Measurements from ENCODE around the gene SLC34A1. TPM values are rescaled to one million over a fixed set of nuclear protein-coding genes. Genes with fewer than 3 reads are reported as not detected.

The SLC34A1 gene
- total RNA-seq, 1 experiment from 2014 or later = 1.5 TPM

- DNase-seq (ENCODE audit: low read depth) = peak; percentile 93
- in situ Hi-C loops (cut with HindIII; ENCODE audit: low pct_unique_long_range_greater_than_20kb, low sequenced_read_pairs) = no loop called here
Measured at GRCh38 chr5:177378884-177379883, 5.0 kb upstream of the SLC34A1 start.

DNA sequence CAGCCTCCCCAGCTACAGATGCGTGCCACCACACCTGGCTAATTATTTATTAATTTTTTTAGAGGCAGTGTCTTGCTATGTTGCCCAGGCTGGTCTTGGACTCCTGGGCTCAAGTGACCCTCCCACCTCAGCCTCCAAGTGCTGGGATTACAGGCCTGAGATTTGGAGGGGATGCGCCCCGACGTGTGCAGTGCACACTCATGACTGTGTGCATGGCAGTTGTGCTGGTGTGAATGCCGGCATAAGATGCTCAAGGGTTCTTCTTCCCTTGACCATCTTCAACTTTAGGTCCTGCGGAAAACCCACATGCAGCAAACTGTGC, 3.5 kb upstream of the SLC34A1 start:
- DNase-seq (ENCODE audit: low read depth) = no peak
- in situ Hi-C loops (cut with HindIII; ENCODE audit: low pct_unique_long_range_greater_than_20kb, low sequenced_read_pairs) = no loop called here

- no peak for DNase-seq (ENCODE audit: low read depth)
- in situ Hi-C loops (cut with HindIII; ENCODE audit: low pct_unique_long_range_greater_than_20kb, low sequenced_read_pairs) = no loop called here
Measured at GRCh38 chr5:177382423-177383029, 1.7 kb upstream of the SLC34A1 start.

GRCh38 chr5:177383181-177383580, 1.1 kb upstream of the SLC34A1 start:
- in situ Hi-C loops (cut with HindIII; ENCODE audit: low pct_unique_long_range_greater_than_20kb, low sequenced_read_pairs) = no loop called here
- no peak for DNase-seq (ENCODE audit: low read depth)

DNA sequence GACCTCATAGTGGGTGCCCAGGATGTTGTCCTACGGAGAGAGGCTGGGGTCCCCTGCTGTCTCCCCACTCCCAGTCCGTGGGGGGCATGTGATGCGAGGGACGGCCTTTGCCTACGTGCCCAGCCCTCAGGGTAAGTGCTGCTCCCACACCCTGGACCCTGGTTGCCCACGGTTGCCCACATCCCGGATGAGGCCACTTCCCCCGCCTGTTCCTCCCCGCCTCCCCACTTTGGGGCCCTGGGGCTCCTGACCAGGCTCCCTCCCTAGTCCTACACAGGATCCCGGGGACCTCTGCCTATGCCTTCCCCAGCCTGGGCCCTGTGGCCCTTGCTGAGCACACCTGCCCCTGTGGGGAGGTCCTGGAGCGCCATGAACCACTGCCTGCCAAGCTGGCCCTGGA, 1.5 kb downstream of the SLC34A1 start:
- in situ Hi-C loops (cut with HindIII; ENCODE audit: low pct_unique_long_range_greater_than_20kb, low sequenced_read_pairs) = no loop called here
- no peak for DNase-seq (ENCODE audit: low read depth)

DNA sequence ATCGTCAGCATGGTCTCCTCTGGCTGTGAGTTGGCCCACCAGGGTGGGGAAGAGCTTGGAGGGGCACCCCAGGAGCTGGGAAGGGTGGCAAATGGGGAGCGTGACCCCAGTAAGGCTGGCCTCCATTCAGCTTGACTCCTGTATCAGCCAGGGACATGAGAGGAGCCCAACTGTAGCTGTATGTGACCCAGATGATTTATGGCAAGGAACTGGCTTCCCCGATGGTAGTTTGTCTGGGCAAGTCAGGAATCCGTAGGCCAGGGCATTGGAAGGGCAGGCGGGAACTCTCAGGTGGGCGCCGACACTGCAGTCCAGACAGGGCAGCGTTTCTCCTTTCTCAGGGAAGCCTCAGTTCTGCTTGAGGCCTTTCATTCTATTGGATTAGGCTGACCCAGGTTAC, 2.3 kb downstream of the SLC34A1 start:
- in situ Hi-C loops (cut with HindIII; ENCODE audit: low pct_unique_long_range_greater_than_20kb, low sequenced_read_pairs) = no loop called here
- no peak for DNase-seq (ENCODE audit: low read depth)

DNA sequence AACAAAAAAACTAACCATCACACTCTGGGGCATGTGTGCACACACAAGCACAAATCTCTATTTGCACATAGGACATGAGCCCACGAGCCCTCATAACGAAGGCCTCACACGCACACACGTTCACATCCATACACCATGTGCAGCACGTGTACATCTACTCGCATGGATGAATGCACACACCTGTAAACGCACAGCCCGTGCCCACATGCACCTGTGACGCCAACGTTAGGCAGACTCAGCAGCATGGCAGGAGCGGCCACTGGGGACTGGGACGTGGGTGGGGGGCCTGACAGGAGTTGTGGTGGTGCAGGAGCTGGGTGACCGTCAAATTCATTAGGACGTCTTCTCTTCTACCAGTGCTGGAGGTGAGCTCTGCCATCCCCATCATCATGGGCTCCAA, 3.2 kb downstream of the SLC34A1 start:
- DNase-seq (ENCODE audit: low read depth) = peak; percentile 40
- in situ Hi-C loops (cut with HindIII; ENCODE audit: low pct_unique_long_range_greater_than_20kb, low sequenced_read_pairs) = no loop called here

GRCh38 chr5:177388521-177389052, 4.4 kb downstream of the SLC34A1 start:
- in situ Hi-C loops (cut with HindIII; ENCODE audit: low pct_unique_long_range_greater_than_20kb, low sequenced_read_pairs) = no loop called here
- no peak for DNase-seq (ENCODE audit: low read depth)

DNA sequence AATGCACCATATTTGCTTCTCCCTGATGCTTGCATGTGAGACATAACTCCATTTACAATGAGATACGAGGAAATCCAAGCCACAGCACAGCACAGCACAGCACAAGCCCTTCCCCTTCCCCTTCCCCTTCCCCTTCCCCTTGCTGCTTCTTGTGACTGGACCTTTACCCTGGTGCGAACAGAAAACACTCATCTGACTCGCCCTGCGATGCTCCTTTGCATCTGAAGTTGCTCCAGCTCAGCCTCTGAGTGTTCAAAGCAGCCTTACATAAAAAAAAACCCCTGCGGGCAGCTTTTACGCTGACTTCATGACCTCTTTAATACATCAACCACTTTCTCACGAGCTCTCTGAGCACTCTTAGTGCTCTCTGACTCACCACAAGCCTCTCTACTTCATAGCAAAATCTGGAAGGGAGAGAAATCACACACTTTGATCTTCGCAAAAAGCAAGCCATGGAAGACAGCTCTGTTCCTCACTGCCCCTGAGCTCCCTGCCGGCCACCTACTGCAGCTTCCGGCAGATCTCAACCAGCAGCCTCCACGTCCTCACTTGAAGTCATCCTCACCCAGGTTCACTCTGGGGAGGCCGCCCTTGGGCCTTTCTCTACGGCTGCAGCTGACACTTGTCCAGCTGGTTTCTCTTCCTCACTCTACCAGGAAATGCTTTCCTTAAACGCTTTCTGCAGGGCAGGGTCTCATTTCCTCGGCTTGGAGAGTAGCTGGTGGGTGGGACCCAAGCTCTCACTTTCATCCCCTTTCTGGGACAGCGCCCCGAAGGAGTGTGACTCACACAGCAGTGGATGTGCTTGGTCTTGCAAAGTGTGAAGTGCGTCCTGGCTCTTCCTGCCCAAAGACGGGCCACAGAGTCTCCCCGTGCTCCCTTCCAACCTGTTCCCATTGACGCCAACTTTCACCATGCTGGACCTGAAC, 5.3 kb downstream of the SLC34A1 start:
- DNase-seq (ENCODE audit: low read depth) = peak; percentile 94
- in situ Hi-C loops (cut with HindIII; ENCODE audit: low pct_unique_long_range_greater_than_20kb, low sequenced_read_pairs) = no loop called here

GRCh38 chr5:177390363-177391300, 6.4 kb downstream of the SLC34A1 start:
- in situ Hi-C loops (cut with HindIII; ENCODE audit: low pct_unique_long_range_greater_than_20kb, low sequenced_read_pairs) = no loop called here
- DNase-seq (ENCODE audit: low read depth) = peak; percentile 92

DNA sequence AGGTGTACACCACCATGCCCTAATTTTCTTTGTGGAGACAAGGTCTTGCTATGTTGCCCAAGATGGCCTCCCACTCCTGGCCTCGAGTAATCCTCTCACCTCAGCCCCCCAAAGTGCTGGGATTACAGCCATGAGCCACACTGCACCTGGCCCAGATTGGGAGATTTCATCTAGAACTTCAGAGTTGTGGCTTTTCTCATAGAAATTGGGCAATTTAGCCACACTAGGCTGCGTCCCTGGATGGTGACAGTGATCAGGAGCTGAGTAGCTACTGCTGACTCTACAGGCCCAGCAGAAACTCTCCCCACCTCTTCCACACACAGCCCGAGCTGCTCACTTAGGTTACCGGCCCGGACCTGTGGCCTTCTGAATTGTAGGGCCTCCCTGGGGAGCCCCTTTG, 8.5 kb downstream of the SLC34A1 start:
- in situ Hi-C loops (cut with HindIII; ENCODE audit: low pct_unique_long_range_greater_than_20kb, low sequenced_read_pairs) = no loop called here
- no peak for DNase-seq (ENCODE audit: low read depth)

- in situ Hi-C loops (cut with HindIII; ENCODE audit: low pct_unique_long_range_greater_than_20kb, low sequenced_read_pairs) = no loop called here
- no peak for DNase-seq (ENCODE audit: low read depth)
Measured at GRCh38 chr5:177393206-177393765, 9.1 kb downstream of the SLC34A1 start.

DNA sequence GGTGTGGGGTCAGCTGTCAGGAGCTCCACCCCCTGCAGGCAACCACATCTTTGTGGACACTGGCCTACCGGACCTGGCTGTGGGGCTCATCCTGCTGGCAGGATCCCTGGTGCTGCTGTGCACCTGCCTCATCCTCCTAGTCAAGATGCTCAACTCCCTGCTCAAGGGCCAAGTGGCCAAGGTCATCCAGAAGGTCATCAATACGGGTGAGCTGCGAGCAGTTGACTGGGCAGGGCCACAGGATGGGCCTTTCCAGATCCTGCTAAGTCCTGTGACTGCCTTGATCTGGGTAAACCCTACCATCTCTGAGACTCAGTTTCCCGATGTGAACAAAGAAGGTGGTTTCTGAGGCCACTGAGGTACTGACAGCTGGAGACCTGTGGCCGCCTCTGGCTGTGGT, 9.8 kb downstream of the SLC34A1 start:
- no peak for DNase-seq (ENCODE audit: low read depth)
- in situ Hi-C loops (cut with HindIII; ENCODE audit: low pct_unique_long_range_greater_than_20kb, low sequenced_read_pairs) = no loop called here

DNA sequence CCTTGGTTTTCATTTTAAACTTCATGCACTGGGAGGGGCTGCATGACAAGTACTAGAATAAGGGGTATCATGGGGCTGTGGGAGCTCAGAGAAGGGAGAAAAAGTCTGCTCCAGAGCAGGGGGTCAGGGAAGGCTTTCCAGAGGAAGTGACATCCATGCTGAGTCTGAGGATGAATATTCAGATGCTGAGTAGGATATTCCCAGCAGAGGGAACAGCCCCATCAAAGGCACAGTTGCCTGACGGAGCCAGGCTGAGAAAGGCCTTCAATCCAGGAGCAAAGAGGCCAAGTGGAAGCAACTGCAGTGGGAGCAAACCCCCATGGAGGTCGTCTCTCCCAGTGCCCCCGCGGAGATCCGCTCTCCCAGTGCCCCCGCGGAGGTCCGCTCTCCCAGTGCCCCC, 11.8 kb downstream of the SLC34A1 start:
- DNase-seq (ENCODE audit: low read depth) = no peak
- in situ Hi-C loops (cut with HindIII; ENCODE audit: low pct_unique_long_range_greater_than_20kb, low sequenced_read_pairs) = no loop called here

DNA sequence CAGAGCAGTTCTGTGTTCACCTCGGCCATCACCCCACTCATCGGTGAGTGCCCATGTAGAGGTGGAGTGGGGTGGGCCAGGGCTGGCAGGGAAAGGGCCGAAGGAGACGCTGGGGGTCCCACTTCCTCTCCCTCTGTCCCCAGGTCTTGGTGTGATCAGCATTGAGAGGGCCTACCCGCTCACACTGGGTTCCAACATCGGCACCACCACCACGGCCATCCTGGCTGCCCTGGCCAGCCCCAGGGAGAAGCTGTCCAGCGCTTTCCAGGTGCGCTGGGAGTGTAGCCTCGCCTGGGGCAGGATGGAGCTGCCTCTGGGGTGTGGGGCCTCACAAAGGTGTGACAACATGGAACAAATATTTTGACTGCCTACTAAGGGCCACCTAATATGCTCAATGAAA, 12.6 kb downstream of the SLC34A1 start:
- in situ Hi-C loops (cut with HindIII; ENCODE audit: low pct_unique_long_range_greater_than_20kb, low sequenced_read_pairs) = no loop called here
- no peak for DNase-seq (ENCODE audit: low read depth)

- no peak for DNase-seq (ENCODE audit: low read depth)
- in situ Hi-C loops (cut with HindIII; ENCODE audit: low pct_unique_long_range_greater_than_20kb, low sequenced_read_pairs) = no loop called here
Measured at GRCh38 chr5:177397875-177398390, 13.7 kb downstream of the SLC34A1 start.
